GM18867 (cell line): ENCODE results near the gene RGPD6.
"Not testable (repeated sequence)": the region's sequence is repeated elsewhere in the genome, so short reads cannot be mapped to it uniquely, and the experiment has no call there.

Source experiments
- ATAC-seq: cut with Tn5 transposase; IDR thresholded peaks from one replicate; pipeline ENCODE4 v1.9.1; 2021; ENCODE audit warnings: mild to moderate bottlenecking, moderate library complexity; ENCODE audit not compliant: unreplicated experiment

RGPD6 gene

GRCh38 chr2:110576763-110577416, at the start of gene RGPD6:
Gene RGPD6 (minus strand): TSS chr2:110577222. CDS start chr2:110577024, 198 bp downstream.
- peak; percentile 97 for ATAC-seq

- ATAC-seq: not testable (repeated sequence)
Measured at GRCh38 chr2:110619326-110619939, 42.4 kb upstream of the RGPD6 start.

GRCh38 chr2:110613927-110614326, 36.9 kb upstream of the RGPD6 start:
- not testable (repeated sequence) for ATAC-seq

- peak; percentile 34 for ATAC-seq
Measured at GRCh38 chr2:110610613-110611250, 33.7 kb upstream of the RGPD6 start.

- peak; percentile 33 for ATAC-seq
Measured at GRCh38 chr2:110609843-110610612, 33.0 kb upstream of the RGPD6 start.

- not testable (repeated sequence) for ATAC-seq
Measured at GRCh38 chr2:110608788-110609502, 31.9 kb upstream of the RGPD6 start.

- ATAC-seq: not testable (repeated sequence)
Measured at GRCh38 chr2:110605057-110605456, 28.0 kb upstream of the RGPD6 start.

- ATAC-seq: not testable (repeated sequence)
Measured at GRCh38 chr2:110603917-110604591, 27.0 kb upstream of the RGPD6 start.

GRCh38 chr2:110602139-110602538, 25.1 kb upstream of the RGPD6 start:
- not testable (repeated sequence) for ATAC-seq

GRCh38 chr2:110591973-110592372, 15.0 kb upstream of the RGPD6 start:
- not testable (repeated sequence) for ATAC-seq

- not testable (repeated sequence) for ATAC-seq
Measured at GRCh38 chr2:110589677-110590330, 12.8 kb upstream of the RGPD6 start.

GRCh38 chr2:110588520-110588919, 11.5 kb upstream of the RGPD6 start:
- ATAC-seq: not testable (repeated sequence)

GRCh38 chr2:110579216-110579965, 2.4 kb upstream of the RGPD6 start:
- ATAC-seq: not testable (repeated sequence)

GRCh38 chr2:110578429-110578828, 1.4 kb upstream of the RGPD6 start:
- peak; percentile 71 for ATAC-seq

GRCh38 chr2:110499755-110500377, 77.2 kb downstream of the RGPD6 start:
- ATAC-seq: peak; percentile 84

GRCh38 chr2:110496027-110496426, 81.0 kb downstream of the RGPD6 start:
- ATAC-seq: not testable (repeated sequence)

- not testable (repeated sequence) for ATAC-seq
Measured at GRCh38 chr2:110494488-110494887, 82.5 kb downstream of the RGPD6 start.

- ATAC-seq: not testable (repeated sequence)
Measured at GRCh38 chr2:110488991-110489390, 88.0 kb downstream of the RGPD6 start.
